Osteoblast (primary cell): Measurements from ENCODE around the gene IGSF8. TPM values are rescaled to one million over a fixed set of nuclear protein-coding genes. Genes with fewer than 3 reads are reported as not detected.

Experiments
- DNase-seq: peaks from one replicate; pipeline ENCODE4 v3.0.0; 2011; ENCODE audit warnings: low spot score, mixed read lengths; ENCODE audit not compliant: insufficient read length; ENCODE audit errors: missing footprints
- H2AFZ ChIP-seq: 2 replicates; pipeline ENCODE4 v1.6.0; 2011; ENCODE audit warnings: mild to moderate bottlenecking, low read length
- H3K27ac ChIP-seq: 2 replicates; pipeline ENCODE4 v1.5.1; 2011; ENCODE audit warnings: mild to moderate bottlenecking, low read depth, low read length, moderate library complexity
- H3K27me3 ChIP-seq: 2 replicates; pipeline ENCODE4 v1.6.0; 2012; ENCODE audit warnings: mild to moderate bottlenecking, control low read depth, inconsistent platforms, low read length, moderate library complexity; ENCODE audit not compliant: insufficient read depth
- H3K36me3 ChIP-seq: 2 replicates; pipeline ENCODE4 v1.5.1; 2011; ENCODE audit warnings: mild to moderate bottlenecking, low read length, control low read depth, moderate library complexity; ENCODE audit not compliant: insufficient read depth
- H3K4me1 ChIP-seq: 2 replicates; pipeline ENCODE4 v1.5.1; 2011; ENCODE audit warnings: mild to moderate bottlenecking, low read length, control low read depth, moderate library complexity; ENCODE audit not compliant: insufficient read depth
- H3K4me2 ChIP-seq: 2 replicates; pipeline ENCODE4 v1.6.0; 2011; ENCODE audit warnings: mild to moderate bottlenecking, low read length; ENCODE audit not compliant: insufficient read depth
- H3K4me3 ChIP-seq: fragments of 200-600 bp; sonication (generic); 3 replicates; pipeline ENCODE4 v1.5.1; 2012; ENCODE audit warnings: mild to moderate bottlenecking, low read length, inconsistent platforms; ENCODE audit not compliant: insufficient read depth
- H3K79me2 ChIP-seq: 2 replicates; pipeline ENCODE4 v1.6.0; 2012; ENCODE audit warnings: mild to moderate bottlenecking, low read length, control low read depth, inconsistent platforms; ENCODE audit not compliant: insufficient read depth
- H3K9me3 ChIP-seq: 2 replicates; pipeline ENCODE4 v1.5.1; 2011; ENCODE audit warnings: low read depth, low read length, control low read depth
- H4K20me1 ChIP-seq: 2 replicates; pipeline ENCODE4 v1.6.0; 2012; ENCODE audit warnings: mild to moderate bottlenecking, low read length, control low read depth; ENCODE audit not compliant: insufficient read depth
- CTCF ChIP-seq: IDR thresholded peaks from 2 replicates; pipeline ENCODE4 v1.5.1; 2011; ENCODE audit warnings: mild to moderate bottlenecking, low read depth, low read length, moderate library complexity; ENCODE audit errors: extremely low read depth
- total RNA-seq: library from RNA; depleted of rRNA; stranded (reverse); fragments of >200 nt; gene quantifications from 2 replicates; pipeline ENCODE4 v1.2.3, GENCODE V29; 2012

Gene IGSF8
- total RNA-seq, 1 donor: 19.9 TPM

GRCh38 chr1:160099716-160100375 is 1.4 kb upstream of the IGSF8 start:
- Histone ChIP-seq H3K4me1 (peaks cover 27% of the 10 kb centered on the region), H4K20me1 (no peaks in the 10 kb centered on the region), H3K4me3 (no peak overlapping the region), H3K4me2 (no peak overlapping the region), H2AFZ (peak overlapping the region; percentile 97), H3K27me3 (no peaks in the 10 kb centered on the region), H3K36me3 (no peaks in the 10 kb centered on the region), H3K79me2 (no peaks in the 10 kb centered on the region), H3K27ac (no peak overlapping the region), H3K9me3 (no peaks in the 10 kb centered on the region)
- DNase-seq: peak; percentile 51
- no peak for TF ChIP-seq CTCF

GRCh38 chr1:160098852-160099561 is 588 bp upstream of the IGSF8 start:
- H3K27ac ChIP-seq: peak overlapping the region; percentile 46
- H3K9me3 ChIP-seq: no peaks in the 10 kb centered on the region
- H4K20me1 ChIP-seq: no peaks in the 10 kb centered on the region
- peak; percentile 99 for DNase-seq
- no peaks in the 10 kb centered on the region for H3K27me3 ChIP-seq
- H2AFZ ChIP-seq: peak overlapping the region; percentile 97
- H3K4me3 ChIP-seq: peak overlapping the region; percentile 81
- H3K79me2 ChIP-seq: no peaks in the 10 kb centered on the region
- no peaks in the 10 kb centered on the region for H3K36me3 ChIP-seq
- H3K4me2 ChIP-seq: peak overlapping the region; percentile 99
- peaks cover 27% of the 10 kb centered on the region for H3K4me1 ChIP-seq
- no peak for TF ChIP-seq CTCF

GRCh38 chr1:160097151-160097910 is 1.1 kb downstream of the IGSF8 start:
- Histone ChIP-seq H2AFZ (peak overlapping the region; percentile 87), H3K36me3 (no peaks in the 10 kb centered on the region), H3K4me1 (peaks cover 19% of the 10 kb centered on the region), H4K20me1 (no peaks in the 10 kb centered on the region), H3K4me2 (peak overlapping the region; percentile 89), H3K27ac (no peak overlapping the region), H3K9me3 (no peaks in the 10 kb centered on the region), H3K27me3 (no peaks in the 10 kb centered on the region), H3K79me2 (no peaks in the 10 kb centered on the region), H3K4me3 (peak overlapping the region; percentile 81)
- DNase-seq: peak; percentile 78
- TF ChIP-seq CTCF: no peak
